GM13976 (cell line): Measurements from ENCODE around the gene ZNF284.

Source experiments
- DNase-seq: peaks from one replicate; pipeline ENCODE4 v3.0.0; 2012; ENCODE audit warnings: low spot score
- in situ Hi-C: fragments of 300-500 bp; cut with MboI; formaldehyde crosslinking; loops from one replicate; pipeline ENCODE4 v1.12.0; 2022; ENCODE audit warnings: low sequenced_read_pairs, mixed read lengths, inconsistent platforms; ENCODE audit not compliant: unreplicated experiment
- TF ChIP-seq, protein P1 (sequence below): IDR thresholded peaks from 2 replicates; pipeline ENCODE4 v1.5.1; 2012; ENCODE audit warnings: borderline replicate concordance, mild to moderate bottlenecking; ENCODE audit not compliant: insufficient read depth; ENCODE audit errors: extremely low read depth, missing control alignments, control extremely low read depth

ZNF284 gene

DNA sequence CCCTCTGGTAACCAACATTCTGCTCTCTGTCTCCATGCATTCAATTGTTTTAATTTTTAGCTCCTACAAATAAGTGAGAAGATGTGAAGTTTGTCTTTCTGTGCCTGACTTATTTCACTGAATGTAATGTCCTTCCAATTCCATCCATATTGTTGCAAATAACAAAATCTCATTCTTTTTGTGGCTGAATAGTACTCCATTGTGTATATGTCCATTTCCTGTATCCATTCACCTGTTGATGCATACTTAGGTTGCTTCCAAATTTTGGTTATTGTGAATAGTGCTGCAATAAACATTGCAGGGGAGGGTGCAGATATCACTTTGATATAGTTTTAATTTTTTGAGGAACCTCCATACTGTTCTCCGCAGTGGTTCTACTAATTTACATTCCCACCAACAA, 2.5 kb upstream of the ZNF284 start:
- TF ChIP-seq, protein P1, sequence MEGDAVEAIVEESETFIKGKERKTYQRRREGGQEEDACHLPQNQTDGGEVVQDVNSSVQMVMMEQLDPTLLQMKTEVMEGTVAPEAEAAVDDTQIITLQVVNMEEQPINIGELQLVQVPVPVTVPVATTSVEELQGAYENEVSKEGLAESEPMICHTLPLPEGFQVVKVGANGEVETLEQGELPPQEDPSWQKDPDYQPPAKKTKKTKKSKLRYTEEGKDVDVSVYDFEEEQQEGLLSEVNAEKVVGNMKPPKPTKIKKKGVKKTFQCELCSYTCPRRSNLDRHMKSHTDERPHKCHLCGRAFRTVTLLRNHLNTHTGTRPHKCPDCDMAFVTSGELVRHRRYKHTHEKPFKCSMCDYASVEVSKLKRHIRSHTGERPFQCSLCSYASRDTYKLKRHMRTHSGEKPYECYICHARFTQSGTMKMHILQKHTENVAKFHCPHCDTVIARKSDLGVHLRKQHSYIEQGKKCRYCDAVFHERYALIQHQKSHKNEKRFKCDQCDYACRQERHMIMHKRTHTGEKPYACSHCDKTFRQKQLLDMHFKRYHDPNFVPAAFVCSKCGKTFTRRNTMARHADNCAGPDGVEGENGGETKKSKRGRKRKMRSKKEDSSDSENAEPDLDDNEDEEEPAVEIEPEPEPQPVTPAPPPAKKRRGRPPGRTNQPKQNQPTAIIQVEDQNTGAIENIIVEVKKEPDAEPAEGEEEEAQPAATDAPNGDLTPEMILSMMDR, result no peak
- in situ Hi-C loops, result no loop called here
- DNase-seq, result no peak

DNA sequence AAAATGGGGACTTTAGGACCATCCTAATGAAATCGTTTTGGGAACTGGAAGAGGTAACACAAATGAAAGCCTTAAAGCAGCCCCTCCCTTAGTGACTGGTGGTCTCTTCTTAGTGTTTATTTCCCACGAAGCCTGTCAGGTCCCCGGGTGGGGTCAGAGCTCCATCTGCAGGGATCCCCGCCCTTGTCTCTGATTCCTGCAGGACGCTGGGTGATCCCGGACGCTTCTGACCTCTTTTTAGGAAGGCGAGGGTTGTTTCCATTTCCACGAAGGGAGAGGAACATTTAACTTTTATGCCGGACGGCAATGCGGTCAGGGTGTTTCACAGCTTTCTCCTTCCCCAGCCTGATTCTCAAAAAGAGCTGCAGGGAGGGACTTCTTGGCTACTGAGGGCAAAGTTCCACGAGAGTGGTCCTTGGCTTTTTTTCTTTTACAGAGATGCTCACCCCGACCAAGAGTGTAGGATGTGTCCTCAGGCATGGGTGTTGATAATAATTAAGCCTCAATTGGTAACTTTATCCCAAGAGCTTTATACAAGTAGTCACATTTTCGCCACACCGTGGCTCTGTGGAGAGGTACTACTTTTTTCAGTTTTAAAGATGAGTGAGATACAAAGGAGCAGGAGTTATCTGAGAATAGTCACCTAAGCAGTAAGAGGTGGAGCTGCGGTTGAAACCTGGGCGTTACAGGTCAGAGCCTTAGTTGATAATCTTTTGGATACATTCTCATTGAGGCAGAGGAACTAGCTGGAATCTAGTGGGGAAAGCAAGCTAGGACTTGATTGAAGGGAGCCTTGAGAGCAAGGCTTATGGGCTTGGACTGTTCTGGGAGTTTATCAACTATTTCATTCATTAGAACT, 813 bp downstream of the ZNF284 start:
- TF ChIP-seq, protein P1, result no peak
- in situ Hi-C loops, result no loop called here
- DNase-seq, result peak; percentile 34

DNA sequence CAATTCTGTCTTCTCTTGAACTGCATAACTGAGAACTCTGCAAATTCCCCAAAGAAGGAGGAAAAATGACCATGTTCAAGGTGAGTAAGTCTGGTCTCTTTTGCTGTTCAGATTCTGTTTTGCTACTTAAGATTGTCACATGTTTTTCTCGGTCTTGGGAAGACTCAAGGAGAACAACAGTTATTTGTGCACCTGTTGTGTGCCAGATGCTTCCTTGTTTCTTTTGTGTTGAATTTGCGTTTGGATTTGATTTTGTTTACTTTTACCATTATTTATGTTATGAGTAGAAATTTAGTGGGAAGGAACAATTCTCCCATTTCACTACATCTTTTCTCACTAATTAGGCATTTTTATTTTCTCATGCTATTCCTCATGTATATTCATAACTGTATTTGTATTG, 4.4 kb downstream of the ZNF284 start:
- in situ Hi-C loops, result no loop called here
- TF ChIP-seq, protein P1, result no peak
- DNase-seq, result no peak

DNA sequence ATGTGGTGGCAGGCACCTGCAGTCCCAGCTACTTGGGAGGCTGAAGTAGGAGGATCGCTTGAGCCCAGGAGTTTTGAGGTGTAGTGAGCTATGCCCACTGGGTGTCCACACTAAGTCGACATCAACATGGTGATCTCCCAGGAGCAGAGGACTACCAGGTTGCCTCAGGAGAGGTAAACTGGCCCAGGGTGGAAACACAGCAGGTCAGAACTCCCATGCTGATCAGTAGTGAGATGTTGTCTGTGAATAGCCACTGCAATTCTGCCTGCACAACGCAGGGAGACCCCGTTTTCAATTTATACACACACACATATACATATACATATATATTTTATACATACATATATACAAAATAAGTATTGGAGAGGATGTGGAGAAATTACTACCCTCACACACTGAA, 20.1 kb downstream of the ZNF284 start:
- in situ Hi-C loops, result no loop called here
- no peak for DNase-seq
- TF ChIP-seq, protein P1, result no peak

DNA sequence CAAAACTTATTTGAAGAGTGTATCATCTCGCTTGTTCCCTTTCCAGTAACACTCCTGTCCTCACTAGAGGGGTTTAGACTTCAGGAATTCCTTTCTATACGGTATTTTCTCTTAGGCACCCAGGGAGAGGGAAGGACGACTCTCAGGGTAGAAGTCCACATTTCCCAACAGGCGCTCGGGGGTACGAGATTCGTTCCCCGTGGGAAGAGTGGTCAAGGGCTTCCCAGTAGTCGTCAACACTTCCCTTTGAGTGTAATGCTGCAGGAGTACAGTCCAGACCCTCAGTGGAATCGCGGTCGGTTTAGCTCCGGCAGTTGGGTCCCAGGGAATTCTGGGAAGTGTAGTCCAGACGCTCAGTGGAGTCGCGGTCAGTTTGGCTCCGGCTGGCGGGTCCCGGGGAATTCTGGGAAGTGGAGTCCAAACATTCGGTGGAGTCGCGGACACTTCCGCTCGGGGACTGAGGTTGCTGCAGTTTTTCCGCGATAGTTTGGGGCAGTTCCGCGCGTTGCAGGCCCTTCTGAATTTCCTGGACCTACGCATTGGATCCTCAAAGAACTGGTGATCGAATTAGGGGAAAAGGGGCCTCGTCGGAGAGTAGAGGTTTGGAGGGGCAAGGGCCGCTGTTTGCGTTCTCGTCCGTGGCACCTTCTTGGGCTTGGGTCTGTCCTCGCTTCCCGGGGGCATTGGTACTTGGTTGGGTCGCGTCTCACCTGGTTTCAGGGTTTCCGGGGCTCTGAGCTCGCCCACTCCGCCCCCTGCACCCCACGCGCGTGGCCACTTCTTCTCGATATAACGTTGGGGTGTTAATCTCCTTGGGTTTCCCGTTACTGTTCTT, 22.2 kb downstream of the ZNF284 start, which contains the start of gene ZNF224:
Gene ZNF224, plus strand, starts transcription at position 431 of the 835 bp plus-strand sequence. CDS start 3,513 bp downstream, outside the sequence.
- in situ Hi-C loops, result no loop called here
- peak; percentile 90 for DNase-seq
- TF ChIP-seq, protein P1, result no peak

DNA sequence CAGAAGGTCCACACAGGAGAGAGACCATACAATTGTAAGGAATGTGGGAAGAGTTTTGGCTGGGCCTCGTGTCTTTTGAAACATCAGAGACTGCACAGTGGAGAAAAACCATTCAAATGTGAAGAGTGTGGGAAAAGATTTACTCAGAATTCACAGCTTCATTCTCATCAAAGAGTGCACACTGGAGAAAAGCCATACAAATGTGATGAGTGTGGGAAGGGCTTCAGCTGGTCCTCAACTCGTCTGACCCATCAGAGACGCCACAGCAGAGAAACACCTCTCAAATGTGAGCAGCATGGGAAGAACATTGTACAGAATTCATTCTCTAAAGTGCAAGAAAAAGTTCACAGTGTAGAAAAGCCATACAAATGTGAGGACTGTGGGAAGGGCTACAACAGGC, 35.8 kb downstream of the ZNF284 start:
- in situ Hi-C loops, result no loop called here
- no peak for DNase-seq
- TF ChIP-seq, protein P1, result no peak
